Measurements from ENCODE around the gene PALLD.

PALLD gene

DNA sequence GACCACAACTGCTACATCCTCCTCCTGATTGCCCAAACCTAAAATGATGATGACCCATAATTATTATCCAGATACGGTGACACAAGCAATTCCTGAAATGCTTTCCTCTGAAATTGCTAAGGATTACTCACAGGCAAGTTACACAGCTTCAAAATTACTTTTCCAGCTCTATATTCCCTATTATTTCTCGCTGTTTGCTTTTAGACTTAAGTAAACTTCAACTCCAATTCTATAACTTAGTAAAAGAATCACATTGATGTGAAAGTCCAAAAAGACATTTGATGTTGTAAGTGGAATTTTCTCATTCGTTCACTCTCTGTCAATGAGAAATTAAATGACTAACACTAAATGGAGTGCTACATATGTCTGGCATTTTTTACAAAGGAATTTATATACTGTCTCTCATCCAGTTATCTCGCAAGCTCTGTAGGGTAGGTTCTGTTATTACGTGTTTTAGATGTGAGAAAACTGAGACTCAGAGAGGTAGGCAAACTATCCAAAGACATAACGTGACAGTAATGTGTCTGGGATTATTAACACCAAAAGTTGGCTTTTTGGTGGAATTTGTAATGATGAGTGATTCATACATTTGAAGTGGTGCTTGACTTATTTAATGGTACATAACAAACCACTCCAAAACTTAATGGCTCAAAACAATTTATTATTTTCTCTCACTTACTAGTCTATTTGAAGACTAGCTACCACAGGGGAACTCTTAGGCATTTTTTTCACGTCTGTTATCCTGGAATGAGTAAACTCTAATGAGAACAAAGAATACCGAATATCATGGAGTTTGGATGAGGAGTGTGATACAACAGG lies 31.5 kb downstream of the PALLD start:
- no peak for DNase-seq

DNA sequence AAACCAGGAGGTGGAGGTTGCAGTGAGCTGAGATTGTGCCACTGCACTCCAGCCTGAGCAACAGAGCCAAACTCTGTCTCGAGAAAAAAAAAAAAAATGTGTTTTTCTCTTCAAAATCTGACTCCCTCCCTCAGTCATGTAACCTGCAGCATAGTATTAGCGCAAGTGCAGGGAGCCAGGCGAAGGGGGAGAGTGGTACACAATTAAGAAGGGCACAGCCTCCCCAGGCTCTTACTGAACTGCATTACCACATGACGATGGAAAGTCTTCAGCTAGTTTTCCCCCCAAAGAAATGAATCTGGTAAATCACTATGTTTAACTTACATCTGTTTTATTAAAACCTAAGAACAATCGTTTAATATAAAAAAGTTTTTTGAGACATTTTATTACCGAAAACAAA lies 32.4 kb downstream of the PALLD start:
- no peak for DNase-seq

DNA sequence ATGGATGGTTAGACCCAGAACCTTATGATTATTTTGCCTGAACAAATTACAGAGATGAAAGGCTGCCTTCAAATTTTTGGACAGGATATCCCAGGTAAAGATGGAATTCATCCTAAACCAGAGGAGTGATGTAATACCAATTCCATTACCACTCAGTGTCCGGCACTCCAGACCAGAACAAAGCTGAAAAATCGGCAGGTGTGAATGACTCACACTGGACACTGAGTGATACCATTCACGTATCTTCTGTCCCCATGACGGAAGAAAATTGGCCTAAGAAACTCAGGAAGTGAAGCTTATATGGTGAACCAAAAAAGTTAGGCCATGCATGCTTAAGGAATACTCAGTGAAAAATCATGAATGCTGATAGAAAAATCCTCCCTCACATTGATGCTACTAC lies 34.5 kb downstream of the PALLD start:
- no peak for DNase-seq

DNA sequence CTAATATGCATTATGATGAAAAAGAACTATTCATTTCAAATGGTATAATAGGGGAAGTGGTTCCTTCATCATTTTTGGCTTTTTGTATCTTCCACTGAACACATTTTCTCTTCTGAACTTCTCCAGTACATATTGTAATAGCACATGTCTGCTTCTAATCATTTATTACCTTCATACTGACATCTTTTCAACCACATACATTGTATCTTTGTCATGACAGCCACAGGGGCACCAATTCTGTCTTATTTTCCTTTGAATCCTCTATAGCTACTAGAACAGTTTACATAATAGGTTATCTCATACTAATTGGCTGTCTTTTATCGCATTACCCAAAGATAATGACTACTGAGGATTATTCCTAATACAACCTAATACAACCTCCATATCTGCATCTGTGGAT lies 37.7 kb downstream of the PALLD start:
- DNase-seq = no peak

DNA sequence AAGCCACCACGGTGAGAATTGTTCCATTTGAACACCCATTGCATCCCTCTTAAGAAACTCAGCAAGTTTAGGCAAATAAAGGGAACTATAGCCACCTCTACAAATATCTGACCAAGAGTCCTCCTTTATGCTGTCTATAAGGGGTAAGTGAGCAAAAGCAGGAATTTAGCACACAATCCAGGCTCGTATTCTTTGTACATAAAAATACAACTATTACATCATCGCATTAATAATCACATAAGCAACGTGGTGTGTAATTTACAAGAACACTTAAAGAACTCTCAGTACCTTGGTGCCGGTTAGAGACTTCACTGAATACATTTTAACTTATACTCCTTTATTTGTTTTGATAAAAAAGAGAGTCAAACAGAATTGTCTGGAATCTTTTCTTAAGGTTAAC lies 38.8 kb downstream of the PALLD start:
- no peak for DNase-seq

DNA sequence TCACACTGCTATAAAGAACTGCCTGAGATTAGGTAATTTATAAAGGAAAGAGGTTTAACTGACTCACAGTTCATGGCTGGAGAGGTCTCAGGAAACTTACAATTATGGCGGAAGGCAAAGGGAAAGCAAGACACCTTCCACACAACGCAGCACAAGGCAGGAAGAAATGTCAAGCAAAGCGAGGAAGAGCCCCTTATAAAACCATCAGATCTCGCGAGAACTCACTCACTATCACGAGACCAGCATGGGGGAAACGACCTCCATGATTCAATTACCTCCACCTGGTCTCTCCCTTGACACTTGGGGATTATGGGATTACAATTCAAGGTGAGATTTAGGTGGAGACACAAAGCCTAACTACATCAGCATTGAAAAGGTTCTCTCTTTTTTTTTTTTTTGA lies 39.6 kb downstream of the PALLD start:
- no peak for DNase-seq

DNA sequence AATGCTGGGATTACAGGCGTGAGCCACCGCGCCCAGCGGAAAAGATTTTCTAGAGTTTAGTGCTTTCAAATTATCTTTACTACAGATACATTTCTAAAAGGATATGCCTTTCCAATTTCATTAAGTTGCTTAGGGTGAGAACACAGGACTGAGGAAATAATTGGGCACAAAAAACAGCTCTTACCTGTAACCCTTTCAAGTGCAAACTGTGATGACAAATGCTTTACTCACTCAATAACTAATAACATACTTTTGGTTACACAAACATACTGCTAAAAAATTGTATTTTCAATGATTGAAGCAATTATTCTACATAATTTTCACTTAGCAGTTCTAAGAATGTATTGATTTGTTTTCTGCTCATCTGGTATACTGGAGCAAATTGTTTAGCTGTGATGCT lies 40.2 kb downstream of the PALLD start:
- no peak for DNase-seq

DNA sequence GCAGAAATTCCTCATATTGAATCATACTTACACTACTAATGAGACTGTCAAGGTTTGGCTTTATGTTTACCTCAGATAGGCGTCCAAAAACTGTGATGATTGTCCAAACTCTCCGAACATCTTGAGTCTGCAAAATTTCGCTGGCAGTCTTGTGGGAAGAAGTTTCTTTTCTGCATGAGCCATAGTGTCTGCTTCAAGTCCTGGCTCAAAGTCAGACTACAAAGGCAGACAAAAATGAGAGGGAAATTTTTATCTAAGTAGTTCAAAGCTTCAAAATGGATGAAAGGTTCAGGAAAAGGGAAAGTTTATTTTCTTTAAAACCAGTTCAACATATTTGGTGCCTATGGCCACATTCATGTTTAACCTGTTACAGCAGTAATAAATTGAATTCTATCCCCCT lies 40.7 kb downstream of the PALLD start:
- no peak for DNase-seq

DNA sequence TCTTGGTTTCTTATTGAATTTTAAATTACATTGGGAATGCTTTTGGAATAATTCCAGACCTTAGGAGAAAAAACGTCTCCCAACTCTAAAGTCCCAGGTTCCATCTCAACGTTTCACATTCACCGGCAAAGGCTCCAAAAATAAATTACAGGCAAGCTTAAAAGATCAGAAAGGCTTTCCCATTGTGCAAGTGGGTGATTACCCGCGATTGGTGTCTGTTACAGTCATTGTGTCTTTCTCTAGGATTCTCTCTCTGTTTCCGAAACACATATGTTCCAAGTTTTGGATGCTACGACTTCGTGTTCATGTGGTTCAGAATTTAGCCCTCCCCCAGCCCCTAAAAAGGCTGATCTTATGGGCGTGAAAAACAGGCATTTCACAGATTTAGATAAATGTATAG lies 41.8 kb downstream of the PALLD start:
- DNase-seq = no peak

DNA sequence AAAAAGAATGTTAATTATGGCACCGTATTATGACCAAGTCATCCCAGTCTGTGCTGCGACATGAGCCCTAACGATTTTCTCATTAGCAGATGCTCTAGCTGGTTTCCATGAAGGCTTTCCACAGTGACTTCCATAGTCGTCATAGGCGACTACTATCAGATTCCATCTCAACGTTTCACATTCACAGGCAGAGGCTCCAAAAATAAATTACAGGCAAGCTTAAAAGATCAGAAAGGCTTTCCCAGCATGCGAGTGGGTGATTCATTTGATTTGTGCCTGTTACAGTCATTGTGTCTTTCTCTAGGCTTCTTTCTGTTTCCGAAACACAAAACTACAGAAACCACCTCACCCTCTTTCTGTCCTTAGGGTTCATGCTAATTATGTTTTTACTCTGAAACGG lies 43.2 kb downstream of the PALLD start:
- DNase-seq = no peak

DNA sequence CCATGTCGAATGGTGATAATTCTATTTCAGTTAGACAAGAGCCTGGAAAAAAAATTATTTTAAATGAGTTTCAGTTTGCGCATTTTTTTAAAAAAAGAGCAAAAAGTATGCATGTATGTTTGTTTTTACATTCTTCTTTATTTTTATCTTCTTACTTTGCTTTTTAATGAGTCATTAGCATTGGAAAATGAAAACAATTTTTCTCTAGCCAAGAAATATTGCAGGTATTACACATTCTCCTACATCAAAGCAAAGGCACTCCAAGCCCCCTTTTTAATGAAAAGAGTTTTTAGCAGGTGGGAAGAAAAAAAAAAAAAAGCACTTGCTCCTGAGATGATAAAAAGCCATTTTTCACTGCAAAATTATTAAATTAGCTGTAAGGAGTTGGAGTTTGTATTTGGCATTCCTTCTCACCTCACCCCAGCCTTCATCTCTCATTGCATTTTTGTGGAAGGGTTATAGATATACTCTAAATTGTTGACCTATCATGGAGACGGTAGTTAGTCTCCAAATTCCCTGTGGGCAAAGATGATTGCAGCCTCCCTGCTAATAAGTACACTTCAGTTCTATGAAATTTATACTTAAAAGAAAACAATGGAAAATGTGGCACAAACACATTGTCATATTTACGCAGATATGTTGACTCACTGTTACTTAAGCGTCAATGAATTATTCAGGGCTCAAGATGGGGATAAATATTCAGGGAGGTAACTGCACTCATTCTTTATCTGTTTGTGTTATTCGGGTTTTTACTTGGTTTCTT lies 43.8 kb downstream of the PALLD start:
- no peak for DNase-seq

DNA sequence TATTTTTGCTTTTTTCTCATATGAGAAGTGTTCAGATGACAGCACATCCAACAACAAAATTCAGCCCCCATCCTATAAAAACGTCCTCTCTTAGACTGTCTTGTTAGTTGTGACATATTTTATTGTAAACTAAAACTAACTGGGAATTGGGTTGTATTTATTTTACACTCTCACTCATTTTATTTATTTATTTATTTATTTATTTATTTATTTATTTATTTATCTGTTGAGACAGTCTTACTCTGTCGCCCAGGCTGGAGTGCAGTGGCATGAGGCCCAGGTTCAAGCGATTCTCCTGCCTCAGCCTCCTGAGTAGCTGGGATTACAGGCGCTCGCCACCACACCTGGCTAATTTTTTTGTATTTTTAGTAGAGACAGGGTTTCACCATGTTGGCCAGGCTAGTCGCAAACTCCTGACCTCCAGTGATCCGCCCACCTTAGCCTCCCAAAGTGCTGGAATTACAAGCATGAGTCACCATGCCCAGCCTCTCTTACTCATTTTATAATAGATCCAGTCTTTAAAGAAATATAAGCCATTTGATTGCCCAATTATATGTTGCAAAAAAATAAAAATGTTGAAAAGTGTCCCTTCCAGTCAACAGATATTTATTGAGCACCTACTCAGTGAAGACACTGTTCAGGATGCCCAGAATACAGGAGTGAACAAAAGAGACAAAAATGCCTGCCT lies 44.6 kb downstream of the PALLD start:
- no peak for DNase-seq

DNA sequence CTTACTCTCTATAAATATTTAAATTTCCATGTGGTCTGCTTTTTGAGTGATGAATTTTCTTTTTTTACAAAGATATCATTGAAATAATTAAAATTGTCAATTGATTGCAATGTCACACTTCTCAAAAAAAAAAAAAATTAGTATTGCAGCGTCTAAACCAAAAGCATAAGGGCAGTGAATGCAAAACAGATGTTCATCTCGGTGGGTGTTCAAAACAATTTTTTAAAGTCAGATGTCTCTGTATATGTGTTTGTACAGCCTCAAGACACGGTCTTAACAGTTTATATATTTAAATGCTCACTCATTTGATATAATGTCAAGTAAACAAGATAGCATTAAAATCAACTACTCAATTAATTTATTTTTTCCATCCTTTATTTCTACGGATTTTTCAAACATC lies 52.3 kb downstream of the PALLD start:
- DNase-seq = no peak

DNA sequence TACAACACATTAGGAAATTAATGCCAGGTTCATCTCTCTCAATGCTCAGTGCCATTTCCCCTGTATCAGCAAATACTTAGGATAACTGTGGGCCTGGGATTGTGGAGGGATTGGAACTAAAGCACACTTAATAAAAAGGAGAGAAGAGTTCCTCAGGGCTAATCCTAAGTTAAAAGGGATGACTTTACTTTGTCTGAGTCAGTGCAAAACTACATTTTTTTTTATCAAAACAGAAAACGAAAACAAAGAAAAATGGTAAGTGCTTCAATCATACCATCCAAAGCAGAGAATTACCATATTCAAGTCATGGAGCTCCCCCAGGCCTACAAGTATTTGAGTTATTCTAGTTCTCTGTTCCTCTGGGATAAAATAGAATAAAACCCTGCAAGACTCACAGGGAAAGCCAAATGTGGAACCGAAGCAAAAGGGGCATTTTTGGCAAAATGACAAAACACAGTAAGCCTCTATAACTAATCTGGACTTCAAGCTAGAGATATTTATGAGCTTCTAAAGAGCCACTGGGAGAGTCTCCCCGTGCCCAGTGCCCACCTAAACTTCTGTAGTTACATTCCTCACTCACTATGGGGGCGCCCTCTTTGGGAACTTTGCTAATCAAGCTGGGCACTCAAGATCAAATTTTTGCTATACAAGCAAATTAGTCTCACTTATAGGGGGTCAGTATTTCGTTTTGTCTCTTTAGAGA lies 53.4 kb downstream of the PALLD start:
- no peak for DNase-seq

DNA sequence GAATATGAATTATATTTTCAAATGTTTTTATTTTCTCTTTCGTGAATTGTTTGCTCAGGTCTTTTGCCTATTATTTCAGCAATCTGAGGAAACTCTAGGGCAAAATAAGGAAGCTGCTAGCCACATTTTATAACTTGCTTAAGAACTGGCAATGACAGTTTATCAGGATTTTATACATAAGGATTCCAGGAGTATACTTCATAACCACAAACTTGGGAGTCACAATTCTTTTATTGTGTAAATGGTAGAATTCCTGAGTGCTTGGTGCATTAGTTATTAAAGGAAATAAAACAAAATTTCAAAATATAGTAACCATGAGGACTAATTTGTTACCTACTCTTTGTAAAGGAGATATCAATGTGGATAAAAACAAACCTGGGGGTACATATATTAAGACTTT lies 54.4 kb downstream of the PALLD start:
- DNase-seq = no peak

DNA sequence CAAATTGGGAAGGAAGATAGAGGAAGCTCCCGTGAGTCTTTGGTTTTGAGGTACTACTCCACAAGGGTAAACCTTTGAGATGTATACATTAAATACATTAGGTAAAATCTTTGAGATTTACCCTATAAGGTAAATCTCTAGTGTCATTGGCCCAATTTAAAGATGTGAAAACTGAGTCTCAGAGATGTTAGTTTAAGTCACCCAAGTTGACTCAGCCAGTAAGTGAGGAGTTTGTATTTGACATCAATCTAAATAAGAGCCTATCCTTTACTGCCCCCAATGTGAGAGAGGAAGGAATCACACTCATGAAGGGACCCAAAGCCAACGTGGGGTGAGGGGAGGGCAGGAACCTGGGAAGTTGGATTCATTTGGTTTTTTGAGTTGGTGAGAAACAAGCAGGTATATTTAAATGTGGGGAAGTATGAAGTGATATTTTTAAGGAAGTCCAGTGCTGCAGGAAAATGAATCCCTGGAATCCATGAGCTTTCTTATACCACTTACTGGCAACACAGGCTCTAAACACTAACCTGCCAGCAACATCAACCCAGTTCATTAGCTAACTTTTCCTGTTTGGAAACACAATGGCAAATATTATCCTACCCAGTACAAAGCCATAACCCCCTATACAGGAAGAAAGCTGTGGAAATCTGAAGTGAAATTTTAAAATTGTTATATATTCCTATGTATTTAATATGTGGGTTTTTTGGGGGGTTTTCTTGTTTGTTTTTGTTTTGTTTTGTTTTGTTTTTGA lies 55.3 kb downstream of the PALLD start:
- no peak for DNase-seq

DNA sequence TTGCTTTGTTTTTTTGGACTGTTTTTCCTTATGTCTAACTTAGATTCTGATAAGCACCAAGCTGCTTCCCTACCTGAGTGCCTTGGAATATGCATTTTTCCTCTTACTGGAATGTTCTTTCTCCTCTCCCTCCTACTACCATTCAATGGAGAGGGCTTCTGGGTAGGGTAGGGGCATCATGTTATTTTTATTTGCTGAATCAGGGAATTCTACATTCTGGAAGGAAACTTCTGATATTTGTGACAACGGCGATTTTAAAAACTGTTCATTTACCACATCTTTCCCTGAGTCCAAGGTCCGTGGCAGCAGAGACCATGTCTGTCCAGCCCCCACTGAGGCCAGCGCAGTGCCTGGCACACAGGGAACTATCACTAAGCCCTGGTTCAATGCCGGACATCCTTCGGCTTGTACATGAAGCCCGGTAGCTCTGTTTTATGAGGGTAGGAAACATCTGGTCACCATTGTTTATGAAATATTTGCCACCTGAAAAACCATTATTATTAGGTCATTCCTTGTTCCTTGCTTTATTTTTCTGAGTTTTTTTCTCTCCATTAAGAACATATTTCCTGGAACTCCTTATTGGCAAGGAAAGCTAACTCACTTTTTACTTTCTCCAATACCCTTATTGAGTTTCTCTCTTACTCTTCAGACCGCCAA lies 57.0 kb downstream of the PALLD start:
- DNase-seq = no peak

DNA sequence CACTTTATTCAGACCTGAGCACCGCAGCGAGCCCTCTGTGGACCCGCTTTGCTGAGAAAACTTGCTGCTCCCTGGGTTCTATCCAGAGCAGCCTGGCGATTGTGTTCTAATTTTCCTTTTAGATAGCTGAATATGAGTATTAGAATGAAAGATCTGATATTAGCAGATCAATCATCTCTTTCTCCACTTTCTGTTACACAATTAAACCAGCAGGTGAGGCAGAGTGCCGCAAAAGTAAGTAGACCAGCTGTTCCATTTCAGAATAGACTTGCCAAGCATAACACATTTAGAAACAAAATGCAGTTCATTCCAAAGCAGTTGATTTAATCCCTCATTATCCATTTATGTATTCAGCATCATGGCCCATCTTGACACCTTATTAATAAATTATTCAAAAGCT lies 58.6 kb downstream of the PALLD start:
- DNase-seq = no peak

DNA sequence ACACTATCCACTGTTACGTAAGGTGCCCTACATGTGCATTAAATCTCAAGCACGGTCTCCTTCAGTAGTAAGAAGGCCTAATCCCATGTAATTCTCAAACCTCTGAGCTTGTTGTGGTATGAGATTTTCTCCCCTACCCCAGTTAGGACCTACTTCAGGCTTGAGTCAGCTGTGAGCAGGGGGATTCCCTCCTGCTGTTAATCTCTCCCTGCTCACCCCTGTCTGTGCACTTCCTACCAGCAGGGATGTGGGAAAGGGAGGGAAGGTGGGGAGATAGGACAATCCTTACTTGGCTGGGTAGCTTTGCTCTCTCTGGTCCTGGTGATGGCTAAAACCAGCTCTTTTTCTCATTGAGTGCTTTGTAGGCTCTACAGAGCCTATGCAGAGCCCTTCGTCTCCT lies 60.8 kb downstream of the PALLD start:
- no peak for DNase-seq

DNA sequence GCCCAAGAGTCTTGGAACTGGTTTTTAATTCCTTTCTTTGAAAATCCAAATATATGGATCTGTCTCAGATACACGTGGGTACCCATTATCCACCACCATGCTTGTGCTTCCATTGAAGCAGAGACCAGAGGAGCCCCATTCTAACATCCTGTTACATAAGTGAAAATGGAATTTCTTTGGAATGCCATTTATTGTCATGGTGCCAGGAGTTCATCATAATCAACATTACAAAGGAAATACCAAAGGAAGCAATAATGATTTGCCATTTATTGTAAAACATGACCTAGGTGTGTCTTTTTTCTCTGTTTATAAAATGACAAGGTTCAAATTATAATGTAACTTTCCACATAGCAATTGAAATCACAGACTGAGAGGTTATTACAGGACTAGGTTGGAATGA lies 61.7 kb downstream of the PALLD start:
- no peak for DNase-seq

DNA sequence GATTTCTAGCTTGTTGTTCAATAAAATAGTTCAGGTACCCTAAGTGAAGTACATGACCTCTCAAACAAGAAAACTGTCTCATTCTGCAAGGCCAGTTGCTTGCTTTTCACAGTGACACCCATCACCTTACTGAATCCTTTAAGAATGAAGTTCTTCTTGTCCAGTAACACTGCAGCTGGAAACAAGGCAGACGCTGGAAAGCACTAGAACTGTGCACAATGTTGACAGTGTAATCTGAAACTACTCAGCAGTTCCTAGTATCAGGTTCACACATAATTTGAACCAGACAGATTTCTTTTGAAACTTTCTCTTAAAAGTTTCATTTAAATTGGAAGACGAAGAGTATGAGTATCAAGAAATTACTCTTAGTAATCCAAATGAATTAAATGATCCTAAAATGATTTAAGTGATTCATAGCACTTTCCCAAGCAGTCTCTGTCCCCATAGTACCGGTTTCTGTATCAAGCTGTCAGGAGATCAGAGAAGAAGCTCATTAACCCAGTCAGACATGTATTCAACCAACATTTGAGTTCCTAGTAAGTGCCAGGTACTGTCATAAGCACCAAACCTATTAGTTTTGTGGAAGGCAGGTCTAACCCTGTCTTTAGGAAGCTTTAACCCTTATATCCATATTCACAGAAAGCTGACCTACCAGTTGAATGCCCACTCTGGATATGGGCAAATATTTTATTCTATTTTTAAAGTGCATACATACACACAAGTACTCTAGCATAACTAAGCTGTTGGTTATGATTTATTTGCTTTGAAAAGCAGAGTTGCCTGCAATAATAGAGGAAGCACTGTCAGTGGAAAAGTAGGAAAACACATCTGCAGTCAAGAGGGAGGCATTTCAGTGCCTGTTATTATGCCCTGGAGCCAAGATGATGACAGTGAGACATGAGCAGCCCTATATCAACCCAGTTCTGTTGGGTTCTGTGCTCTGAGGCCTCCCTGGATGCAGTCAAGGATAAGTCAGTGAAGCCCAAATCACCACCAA lies 63.6 kb downstream of the PALLD start:
- no peak for DNase-seq

Measured in activated T-cell treated with anti-CD3 and anti-CD28 coated beads, Interleukin-2, amount 50 U/mL, for 1 hour (primary cell).